B cell (primary cell): ENCODE results near the gene ETS1.

Experiments used
- EZH2 ChIP-seq: IDR thresholded peaks from 2 replicates; pipeline ENCODE4 v1.6.1; 2012; ENCODE audit warnings: borderline replicate concordance, low read depth, mild to moderate bottlenecking, moderate library complexity, low read length; ENCODE audit not compliant: insufficient read depth, poor library complexity, severe bottlenecking
- TF ChIP-seq, protein P1 (sequence below): fragments of 200-600 bp; IDR thresholded peaks from one replicate; pipeline ENCODE4 v1.8.0; 2022; ENCODE audit warnings: antibody characterized with exemption, mild to moderate bottlenecking

DNA sequence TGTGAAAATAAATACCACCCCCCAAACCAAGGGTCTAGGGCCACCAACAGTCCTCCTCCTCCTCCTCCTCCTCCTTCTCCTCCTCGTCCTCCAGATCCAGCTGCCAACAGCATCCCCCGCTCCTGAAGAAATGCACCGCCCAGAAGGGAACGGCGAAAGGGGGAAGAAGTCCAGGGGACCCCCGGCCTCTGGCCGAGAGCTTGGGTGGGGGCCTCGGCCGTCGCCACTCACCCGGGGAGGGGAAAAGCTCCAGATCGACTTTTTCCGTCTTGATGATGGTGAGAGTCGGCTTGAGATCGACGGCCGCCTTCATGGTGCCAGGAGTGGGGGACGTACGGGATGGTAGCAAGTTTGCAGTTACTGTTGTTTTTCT, 65.7 kb downstream of the ETS1 start:
- TF ChIP-seq, protein P1, sequence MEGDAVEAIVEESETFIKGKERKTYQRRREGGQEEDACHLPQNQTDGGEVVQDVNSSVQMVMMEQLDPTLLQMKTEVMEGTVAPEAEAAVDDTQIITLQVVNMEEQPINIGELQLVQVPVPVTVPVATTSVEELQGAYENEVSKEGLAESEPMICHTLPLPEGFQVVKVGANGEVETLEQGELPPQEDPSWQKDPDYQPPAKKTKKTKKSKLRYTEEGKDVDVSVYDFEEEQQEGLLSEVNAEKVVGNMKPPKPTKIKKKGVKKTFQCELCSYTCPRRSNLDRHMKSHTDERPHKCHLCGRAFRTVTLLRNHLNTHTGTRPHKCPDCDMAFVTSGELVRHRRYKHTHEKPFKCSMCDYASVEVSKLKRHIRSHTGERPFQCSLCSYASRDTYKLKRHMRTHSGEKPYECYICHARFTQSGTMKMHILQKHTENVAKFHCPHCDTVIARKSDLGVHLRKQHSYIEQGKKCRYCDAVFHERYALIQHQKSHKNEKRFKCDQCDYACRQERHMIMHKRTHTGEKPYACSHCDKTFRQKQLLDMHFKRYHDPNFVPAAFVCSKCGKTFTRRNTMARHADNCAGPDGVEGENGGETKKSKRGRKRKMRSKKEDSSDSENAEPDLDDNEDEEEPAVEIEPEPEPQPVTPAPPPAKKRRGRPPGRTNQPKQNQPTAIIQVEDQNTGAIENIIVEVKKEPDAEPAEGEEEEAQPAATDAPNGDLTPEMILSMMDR: no peak
- TF ChIP-seq EZH2: no peak
